Midbrain (tissue), 1 donor: ENCODE measurements around the gene TIMM23B.
"Not testable (repeated sequence)": the region's sequence is repeated elsewhere in the genome, so short reads cannot be mapped to it uniquely, and the experiment has no call there.

Experiments used
- DNase-seq: peaks from one replicate; lab custom pipeline; 2025; lab: John Stamatoyannopoulos, UW

Gene TIMM23B

GRCh38 chr10:49977756-49978155 lies 35.9 kb downstream of the TIMM23B start:
- not testable (repeated sequence) for DNase-seq

- not testable (repeated sequence) for DNase-seq
These were observed 45.4 kb downstream of the TIMM23B start for GRCh38 chr10:49987207-49987606.

DNA sequence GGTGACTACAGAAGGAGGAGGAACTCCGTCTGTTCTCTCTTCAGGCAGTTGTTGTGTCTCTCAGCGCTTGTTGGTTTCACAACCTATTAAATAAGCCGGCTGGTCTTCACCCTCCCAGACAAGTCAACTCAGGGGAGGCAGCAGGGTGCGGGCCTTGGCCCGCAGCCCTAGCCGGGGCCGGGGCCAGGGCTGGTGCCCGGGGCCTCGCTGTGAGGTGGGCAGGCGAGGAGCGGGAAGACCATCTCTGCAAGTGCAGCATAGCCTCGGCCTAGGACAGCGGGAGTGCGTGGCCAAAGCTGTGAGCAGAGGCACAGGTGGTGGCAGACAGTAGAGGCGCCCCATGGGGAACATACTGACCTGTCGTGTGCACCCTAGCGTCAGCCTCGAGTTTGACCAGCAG lies 46.5 kb downstream of the TIMM23B start, which contains the start of gene AGAP6:
AGAP6 (plus strand) TSS at position 31 of the 400 bp plus-strand sequence; CDS start at position 341, 310 bp downstream.
- DNase-seq: not testable (repeated sequence)

- not testable (repeated sequence) for DNase-seq
These were observed 53.5 kb downstream of the TIMM23B start for GRCh38 chr10:49995321-49995720.

- DNase-seq: not testable (repeated sequence)
These were observed 72.2 kb downstream of the TIMM23B start for GRCh38 chr10:50014024-50014423.

GRCh38 chr10:50015596-50016220 lies 73.9 kb downstream of the TIMM23B start:
- not testable (repeated sequence) for DNase-seq

- not testable (repeated sequence) for DNase-seq
These were observed 75.1 kb downstream of the TIMM23B start for GRCh38 chr10:50016926-50017325.

- not testable (repeated sequence) for DNase-seq
These were observed 75.8 kb downstream of the TIMM23B start for GRCh38 chr10:50017646-50018045.

- DNase-seq: not testable (repeated sequence)
These were observed 77.4 kb downstream of the TIMM23B start for GRCh38 chr10:50019279-50019678.

- not testable (repeated sequence) for DNase-seq
These were observed 78.7 kb downstream of the TIMM23B start for GRCh38 chr10:50020451-50021024.

- DNase-seq: no peak
These were observed 79.8 kb downstream of the TIMM23B start for GRCh38 chr10:50021646-50022045.
